Right renal cortex interstitium (tissue), 3 donors: ENCODE results near the gene ATG9B. TPM values are rescaled to one million over a fixed set of nuclear protein-coding genes. Genes with fewer than 3 reads are reported as not detected.
"Not testable (repeated sequence)": the region's sequence is repeated elsewhere in the genome, so short reads cannot be mapped to it uniquely, and the experiment has no call there.

ENCODE experiments used
- DNase-seq, 3 donors: peaks; one replicate each; pipeline ENCODE4 v3.0.0-alpha.2; 2013; ENCODE audit warnings: low read depth in 3 of 3, low spot score in 2 of 3
- polyA plus RNA-seq, 3 donors: library from polyadenylated mRNA; unstranded; fragments of 120-200 nt; gene quantifications; one replicate each; pipeline ENCODE4 v1.2.1, GENCODE V29; 2013; ENCODE audit not compliant: insufficient read length in 3 of 3

The ATG9B gene
- polyA plus RNA-seq, 3 donors, result 0.99 to 2.3 (median 2.2) TPM

GRCh38 chr7:151059367-151060112 is 35.2 kb upstream of the ATG9B start, which contains the start of gene SLC4A2:
TSS of gene SLC4A2 (plus strand) at chr7:151059589. CDS start at chr7:151061988, 2,399 bp downstream.
- no peak for DNase-seq

DNA sequence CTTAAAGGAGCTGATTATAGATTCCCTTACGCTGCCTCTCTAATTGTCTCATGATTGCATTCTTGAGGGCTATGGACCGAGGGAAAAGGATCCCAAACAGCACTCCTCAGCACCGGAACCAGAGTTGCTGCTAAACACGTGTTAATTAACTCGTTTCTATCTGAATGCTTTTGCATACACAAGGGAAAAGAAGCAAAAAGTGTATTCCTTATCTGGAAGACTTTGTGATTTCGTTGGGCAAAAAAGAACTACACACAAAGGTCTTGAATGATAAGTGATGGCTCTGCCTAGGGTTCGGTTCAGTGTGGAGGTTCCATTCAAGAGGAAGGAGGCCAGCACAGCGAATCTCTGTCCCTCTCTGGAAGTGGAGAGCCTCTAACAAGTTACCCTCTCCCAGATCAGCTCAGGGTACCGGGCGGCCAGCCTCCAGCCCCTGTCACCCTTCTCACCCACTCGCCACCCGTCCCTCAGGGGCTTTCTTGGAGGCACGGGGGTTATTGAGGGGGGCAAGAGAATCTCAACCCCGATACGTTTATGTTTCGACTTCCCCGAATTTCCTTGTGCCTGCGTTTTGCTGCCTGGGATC is 34.6 kb upstream of the ATG9B start:
- DNase-seq, result no peak

DNA sequence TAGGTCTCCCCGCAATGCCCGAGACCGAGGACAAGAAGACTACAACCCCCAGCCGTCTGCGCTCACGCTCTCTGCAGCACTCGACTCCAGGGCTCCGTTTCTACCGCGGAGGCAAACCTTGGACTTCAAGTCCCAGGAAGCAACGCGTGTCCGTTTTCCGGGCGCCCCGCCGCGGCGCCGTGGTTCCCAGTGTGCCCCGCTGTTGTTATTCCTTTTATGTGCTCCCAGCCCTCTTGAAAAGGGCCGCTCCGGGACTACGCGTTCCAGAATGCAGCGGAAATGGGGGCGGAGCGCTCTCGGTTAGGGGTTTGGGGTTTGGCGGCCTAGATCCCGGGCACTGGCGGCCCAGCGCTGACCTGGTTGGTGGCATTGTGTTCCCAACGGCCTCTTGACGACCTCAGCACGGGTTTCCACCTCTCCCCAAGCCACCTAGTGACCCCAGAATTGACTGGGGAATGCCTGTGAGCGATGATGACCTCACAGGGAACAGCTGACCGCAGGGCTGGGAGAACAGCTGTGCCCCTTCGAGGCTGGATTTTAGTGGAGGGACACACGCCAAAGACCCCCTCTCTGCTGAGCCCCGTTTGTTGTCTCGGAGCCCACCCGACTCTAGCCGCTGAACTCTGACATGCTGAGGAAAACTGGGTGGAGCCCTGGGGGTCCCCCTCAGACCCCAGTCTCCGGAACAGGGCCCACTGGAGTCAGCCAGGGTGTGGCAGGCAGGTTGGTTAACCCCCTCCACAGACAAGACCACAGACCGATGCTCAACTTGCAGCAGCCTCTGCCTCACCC is 33.9 kb upstream of the ATG9B start:
- DNase-seq, result peak; percentile 95 to 99 (median 96)

GRCh38 chr7:151057506-151057988 is 33.3 kb upstream of the ATG9B start, which contains the start of gene CDK5:
TSS of gene CDK5 (minus strand) at chr7:151057897. CDS start at chr7:151057848, 49 bp downstream.
- DNase-seq, result no peak

GRCh38 chr7:151056666-151057505 is 32.6 kb upstream of the ATG9B start:
- no peak for DNase-seq

DNA sequence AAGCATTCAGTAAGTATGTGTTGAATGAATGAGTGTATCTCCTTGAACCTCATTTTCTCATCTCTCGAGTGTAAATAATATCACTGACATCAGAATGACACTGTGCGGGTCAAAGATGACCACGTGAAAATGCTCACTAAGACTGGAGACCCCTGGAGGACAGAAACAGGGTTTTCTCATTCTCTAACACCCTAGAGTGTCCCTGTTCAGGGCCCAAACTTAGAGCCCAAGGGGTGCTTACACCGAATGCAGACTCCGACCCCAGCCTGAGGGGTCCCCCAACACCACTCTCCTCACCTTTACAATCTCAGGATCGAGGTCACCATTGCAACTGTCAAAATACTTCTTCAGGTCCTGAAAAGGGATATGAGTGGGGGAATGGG is 32.0 kb upstream of the ATG9B start:
- no peak for DNase-seq

- DNase-seq, result no peak
Measured at GRCh38 chr7:151053751-151054150, 29.5 kb upstream of the ATG9B start.

DNA sequence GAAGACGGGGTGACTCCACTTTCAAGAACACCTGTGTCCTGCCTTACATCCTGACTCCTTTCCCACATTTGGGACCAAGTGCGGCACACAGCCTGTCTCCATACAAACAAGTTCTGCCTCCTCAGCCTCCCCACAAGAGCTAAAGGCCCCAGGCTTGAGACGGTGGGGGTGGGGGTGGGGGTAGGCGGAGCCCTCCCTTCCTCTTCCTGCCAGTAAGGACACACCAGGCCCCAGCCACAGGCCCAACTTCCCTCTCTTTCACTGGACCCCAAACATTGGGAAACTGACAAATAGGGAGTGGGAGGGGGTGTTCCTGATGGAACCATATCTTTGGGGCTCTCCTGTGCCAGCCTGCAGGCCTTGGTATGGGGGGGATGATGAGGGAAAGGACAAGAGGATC is 28.8 kb upstream of the ATG9B start:
- DNase-seq, result no peak

- DNase-seq, result peak in 1 of 3 donors; percentile 61
Measured at GRCh38 chr7:151051108-151051507, 26.8 kb upstream of the ATG9B start.

- no peak for DNase-seq
Measured at GRCh38 chr7:151048911-151049463, 24.7 kb upstream of the ATG9B start.

- no peak for DNase-seq
Measured at GRCh38 chr7:151047976-151048815, 23.9 kb upstream of the ATG9B start, which contains the start of gene ASIC3. TSS of gene ASIC3 (plus strand) at chr7:151048531. CDS start at chr7:151048886, 355 bp downstream.

DNA sequence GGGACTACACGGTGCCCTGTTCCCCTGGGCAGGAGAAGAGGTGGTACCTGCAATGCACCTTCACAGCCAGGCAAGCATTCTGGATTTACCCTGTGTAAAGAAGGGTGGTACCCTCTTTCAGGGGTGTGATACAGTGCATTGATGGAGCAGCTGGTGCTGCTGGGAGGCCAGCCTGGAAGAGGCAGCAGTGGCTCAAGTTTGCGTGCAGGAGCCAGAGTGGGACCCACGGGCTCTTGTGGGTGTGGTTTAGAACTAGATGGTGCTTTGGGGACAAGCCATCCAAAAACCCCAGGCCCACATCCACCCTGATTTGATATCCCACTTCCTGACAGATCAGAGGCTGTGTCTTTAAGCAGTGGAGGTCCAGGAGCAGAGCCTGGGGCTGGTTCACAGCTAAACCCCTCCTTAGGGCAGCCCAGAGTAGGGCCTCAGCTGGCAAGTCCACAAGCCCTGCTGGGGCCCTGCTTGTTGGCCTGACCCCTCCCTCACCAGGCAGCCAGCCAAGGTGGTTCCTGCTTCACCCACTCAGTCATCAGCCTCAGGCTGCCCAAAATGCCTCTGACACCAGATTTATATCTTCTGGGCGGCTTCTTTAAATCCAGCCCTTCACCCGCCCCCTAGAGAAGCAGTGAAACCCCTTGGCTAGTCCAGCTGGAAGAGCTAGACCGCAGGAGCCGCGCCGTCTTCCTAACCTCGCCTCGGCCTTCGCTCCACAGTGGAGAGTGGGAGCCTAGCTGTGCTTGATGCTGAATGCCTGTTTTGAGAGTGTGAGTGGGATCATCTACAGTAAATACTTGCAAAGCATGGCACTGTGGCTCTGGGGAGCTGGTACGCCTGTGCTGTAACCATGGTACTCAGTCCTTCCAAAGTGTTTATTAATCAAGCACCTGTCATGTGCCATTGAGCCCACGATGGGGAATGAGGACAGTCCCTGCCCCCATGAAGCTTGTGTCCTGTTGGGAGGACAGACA is 22.6 kb upstream of the ATG9B start:
- no peak for DNase-seq

DNA sequence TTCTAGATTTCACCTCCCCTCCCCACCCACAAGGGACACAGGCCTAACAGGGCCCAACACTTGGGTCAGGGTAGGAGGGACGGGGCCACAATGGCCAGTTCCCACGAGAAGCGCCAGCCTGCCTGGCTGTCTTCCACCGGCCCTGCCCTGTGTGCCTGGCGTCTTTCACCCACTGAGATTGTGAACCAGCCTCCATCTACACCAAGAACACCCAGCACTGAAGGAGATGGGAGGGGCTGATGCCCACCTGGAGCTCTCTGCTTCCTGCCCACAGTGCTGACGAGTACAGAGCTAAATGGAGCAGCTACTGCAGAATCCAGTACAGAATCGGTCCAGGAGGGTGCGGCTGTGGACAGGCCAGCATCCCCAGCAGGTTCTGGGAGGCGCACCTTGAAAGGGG is 21.7 kb upstream of the ATG9B start:
- DNase-seq, result no peak

- DNase-seq, result no peak
Measured at GRCh38 chr7:151045262-151045661, 21.0 kb upstream of the ATG9B start.

DNA sequence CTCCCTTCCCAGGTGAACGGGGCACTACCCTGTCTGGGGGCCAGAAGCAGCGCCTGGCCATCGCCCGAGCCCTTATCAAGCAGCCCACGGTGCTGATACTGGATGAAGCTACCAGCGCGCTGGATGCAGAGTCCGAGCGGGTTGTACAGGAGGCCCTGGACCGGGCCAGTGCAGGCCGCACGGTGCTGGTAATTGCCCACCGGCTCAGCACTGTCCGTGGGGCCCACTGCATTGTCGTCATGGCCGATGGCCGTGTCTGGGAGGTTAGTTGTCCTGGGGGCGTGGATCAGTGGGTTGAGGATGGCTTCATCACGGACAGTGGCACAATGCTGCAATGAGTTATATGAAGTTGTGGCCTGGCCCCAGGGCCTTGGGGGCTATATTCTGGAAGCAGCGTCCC is 19.7 kb upstream of the ATG9B start:
- DNase-seq, result no peak

- DNase-seq, result not testable (repeated sequence)
Measured at GRCh38 chr7:151043449-151043848, 19.2 kb upstream of the ATG9B start.

DNA sequence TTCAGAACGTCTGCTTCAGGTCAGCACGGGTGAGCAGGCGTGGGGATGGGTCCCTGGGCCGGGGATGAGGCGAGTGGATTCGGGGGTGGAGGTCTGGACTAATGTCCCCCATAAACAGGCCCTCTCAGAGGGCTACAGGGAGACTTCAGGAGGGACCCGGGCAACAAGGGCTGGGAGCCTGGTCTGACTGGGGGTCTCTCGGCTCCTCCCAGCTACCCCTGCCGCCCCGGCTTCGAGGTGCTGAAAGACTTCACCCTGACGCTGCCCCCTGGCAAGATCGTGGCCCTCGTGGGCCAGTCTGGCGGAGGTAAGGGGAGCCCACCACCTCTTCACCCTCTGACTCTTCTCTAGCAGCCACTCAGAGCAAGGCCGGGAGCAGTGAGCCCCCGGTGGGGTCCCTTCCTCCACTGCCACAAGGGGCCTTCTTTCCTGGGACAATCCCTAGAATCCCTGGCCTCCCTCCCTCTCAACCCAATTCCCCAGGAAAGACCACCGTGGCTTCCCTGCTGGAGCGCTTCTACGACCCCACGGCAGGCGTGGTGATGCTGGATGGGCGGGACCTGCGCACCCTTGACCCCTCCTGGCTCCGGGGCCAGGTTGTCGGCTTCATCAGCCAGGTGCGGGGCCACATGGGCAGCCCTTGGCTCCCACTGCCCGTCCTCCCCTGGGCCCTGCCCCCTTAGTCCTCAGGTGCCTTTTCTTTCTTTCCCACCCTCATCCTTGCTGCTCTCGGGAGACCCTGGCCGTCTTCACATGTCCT is 16.5 kb upstream of the ATG9B start:
- DNase-seq, result no peak
